Suprapubic skin (tissue), 4 donors: Measurements from ENCODE around the gene CYTH1. TPM values are rescaled to one million over a fixed set of nuclear protein-coding genes. Genes with fewer than 3 reads are reported as not detected.

Experiments
- DNase-seq, 2 donors: peaks; one replicate each; pipeline ENCODE4 v3.0.0-alpha.2; 2019; ENCODE audit warnings: low spot score in 2 of 2
- H3K27ac ChIP-seq: fragments of 200-600 bp; sonication (generic); one replicate; pipeline ENCODE4 v1.5.1; 2019
- H3K27me3 ChIP-seq: fragments of 200-600 bp; sonication (generic); one replicate; pipeline ENCODE4 v1.5.1; 2019
- H3K36me3 ChIP-seq: fragments of 200-600 bp; sonication (generic); one replicate; pipeline ENCODE4 v1.5.1; 2019
- H3K4me1 ChIP-seq: fragments of 200-600 bp; sonication (generic); one replicate; pipeline ENCODE4 v1.5.1; 2019
- H3K4me3 ChIP-seq: fragments of 200-600 bp; sonication (generic); one replicate; pipeline ENCODE4 v1.5.1; 2019; ENCODE audit warnings: mild to moderate bottlenecking
- H3K9me3 ChIP-seq: fragments of 200-600 bp; sonication (generic); one replicate; pipeline ENCODE4 v1.5.1; 2019
- CTCF ChIP-seq, 2 donors: fragments of 200-600 bp in 1 of 2; fragments of 450-650 bp in 1 of 2; sonication (generic) in 1 of 2; IDR thresholded peaks; one replicate each; pipeline ENCODE4 v1.5.1; 2016 to 2019; ENCODE audit warnings: antibody characterized with exemption in 2 of 2, mild to moderate bottlenecking in 1 of 2, moderate library complexity in 1 of 2
- EP300 ChIP-seq: sonication (generic); formaldehyde crosslinking; IDR thresholded peaks from one replicate; pipeline ENCODE4 v1.6.1; 2017; ENCODE audit warnings: antibody characterized with exemption
- POLR2A ChIP-seq, 2 donors: fragments of 450-650 bp; IDR thresholded peaks; one replicate each; pipeline ENCODE4 v1.6.1; 2017; ENCODE audit warnings: antibody characterized with exemption in 2 of 2, mild to moderate bottlenecking in 2 of 2, moderate library complexity in 2 of 2
- POLR2AphosphoS5 ChIP-seq, 3 donors: sonication (generic); formaldehyde crosslinking; IDR thresholded peaks; one replicate each; pipeline ENCODE4 v1.6.1; 2017; ENCODE audit warnings: antibody characterized with exemption in 3 of 3
- WGBS: methylation state at CpG from one replicate; pipeline ENCODE4 v1.1.5; 2018; 5-methylcytosine and 5-hydroxymethylcytosine counted together
- total RNA-seq, 4 donors: library from RNA; depleted of rRNA; stranded (reverse); fragments of >200 nt; gene quantifications; one replicate each; pipeline ENCODE4 v1.1.0, GENCODE V29; 2016

CYTH1 gene
- total RNA-seq, 4 donors from 2014 or later: 57.6 to 88.6 (median 74.9) TPM

- Histone ChIP-seq H3K4me3 (no peak overlapping the region), H3K36me3 (no peaks in the 10 kb centered on the region), H3K9me3 (no peaks in the 10 kb centered on the region), H3K4me1 (peaks cover 29% of the 10 kb centered on the region), H3K27ac (no peak overlapping the region), H3K27me3 (no peaks in the 10 kb centered on the region)
- WGBS: 67% methylated on average over 15 of the region's 15 CpGs
- DNase-seq: no peak
- TF ChIP-seq POLR2AphosphoS5 (IDR thresholded peaks at IDR 0.05) (no peak), EP300 (no peak), CTCF (IDR thresholded peaks at IDR 0.05) (no peak), POLR2A (IDR thresholded peaks at IDR 0.05) (no peak)
Measured at GRCh38 chr17:78665387-78665951, 116.6 kb downstream of the CYTH1 start.

GRCh38 chr17:78664476-78665386 is 117.3 kb downstream of the CYTH1 start:
- Histone ChIP-seq H3K9me3 (no peaks in the 10 kb centered on the region), H3K27ac (no peak overlapping the region), H3K4me3 (no peak overlapping the region), H3K27me3 (no peaks in the 10 kb centered on the region), H3K36me3 (no peaks in the 10 kb centered on the region), H3K4me1 (peaks cover 25% of the 10 kb centered on the region)
- 79% methylated on average over 20 of the region's 24 CpGs for WGBS
- no peak for TF ChIP-seq POLR2AphosphoS5 (IDR thresholded peaks at IDR 0.05)
- no peak for TF ChIP-seq POLR2A (IDR thresholded peaks at IDR 0.05)
- TF ChIP-seq EP300: no peak
- no peak for TF ChIP-seq CTCF (IDR thresholded peaks at IDR 0.05)
- DNase-seq: peak in 1 of 2 donors; percentile 74

GRCh38 chr17:78661093-78661770 is 120.8 kb downstream of the CYTH1 start:
- peaks cover 20% of the 10 kb centered on the region for H3K4me1 ChIP-seq
- TF ChIP-seq EP300 (no peak), POLR2AphosphoS5 (IDR thresholded peaks at IDR 0.05) (no peak), POLR2A (IDR thresholded peaks at IDR 0.05) (no peak), CTCF (IDR thresholded peaks at IDR 0.05) (no peak)
- H3K27ac ChIP-seq: no peak overlapping the region
- no peaks in the 10 kb centered on the region for H3K9me3 ChIP-seq
- H3K36me3 ChIP-seq: no peaks in the 10 kb centered on the region
- peak in 1 of 2 donors; percentile 77 for DNase-seq
- no peaks in the 10 kb centered on the region for H3K27me3 ChIP-seq
- WGBS: 50% methylated on average over 17 of the region's 17 CpGs
- no peak overlapping the region for H3K4me3 ChIP-seq

GRCh38 chr17:78659546-78659945 is 122.5 kb downstream of the CYTH1 start:
- no peak overlapping the region for H3K27ac ChIP-seq
- no peaks in the 10 kb centered on the region for H3K9me3 ChIP-seq
- no peaks in the 10 kb centered on the region for H3K27me3 ChIP-seq
- 97% methylated on average over 12 of the region's 12 CpGs for WGBS
- no peak overlapping the region for H3K4me3 ChIP-seq
- peaks cover 4% of the 10 kb centered on the region for H3K4me1 ChIP-seq
- H3K36me3 ChIP-seq: no peaks in the 10 kb centered on the region
- no peak for TF ChIP-seq POLR2A (IDR thresholded peaks at IDR 0.05)
- no peak for TF ChIP-seq POLR2AphosphoS5 (IDR thresholded peaks at IDR 0.05)
- no peak for TF ChIP-seq EP300
- TF ChIP-seq CTCF (IDR thresholded peaks at IDR 0.05): no peak
- DNase-seq: no peak

- TF ChIP-seq POLR2AphosphoS5 (IDR thresholded peaks at IDR 0.05) (no peak), POLR2A (IDR thresholded peaks at IDR 0.05) (no peak), EP300 (no peak), CTCF (IDR thresholded peaks at IDR 0.05) (no peak)
- no peak overlapping the region for H3K4me3 ChIP-seq
- no peak overlapping the region for H3K27ac ChIP-seq
- H3K36me3 ChIP-seq: no peaks in the 10 kb centered on the region
- no peaks in the 10 kb centered on the region for H3K9me3 ChIP-seq
- H3K27me3 ChIP-seq: no peaks in the 10 kb centered on the region
- 84% methylated on average over 18 of the region's 18 CpGs for WGBS
- peak in 1 of 2 donors; percentile 35 for DNase-seq
- peaks cover 4% of the 10 kb centered on the region for H3K4me1 ChIP-seq
Measured at GRCh38 chr17:78658281-78658785, 123.7 kb downstream of the CYTH1 start.
